Astrocyte (in vitro differentiated cells and primary cell): ENCODE data around the gene EIF1. TPM values are rescaled to one million over a fixed set of nuclear protein-coding genes. Genes with fewer than 3 reads are reported as not detected.

Source experiments
- DNase-seq: peaks from one replicate; pipeline ENCODE4 v3.0.0-alpha.2; 2010; ENCODE audit warnings: low read depth
- FAIRE-seq: peaks from 2 replicates; lab custom pipeline; 2011; peaks lifted over from hg19 to GRCh38; lab: Jason Lieb, UNC
- H2AFZ ChIP-seq: 2 replicates; pipeline ENCODE4 v1.6.0; 2012; ENCODE audit warnings: low read depth, low read length, inconsistent platforms
- H3K27ac ChIP-seq: 2 replicates; pipeline ENCODE4 v1.5.1; 2011; ENCODE audit warnings: low read depth, low read length, inconsistent platforms
- H3K27me3 ChIP-seq: 2 replicates; pipeline ENCODE4 v1.6.0; 2011; ENCODE audit warnings: low read length, inconsistent platforms; ENCODE audit not compliant: insufficient read depth
- H3K36me3 ChIP-seq: 2 replicates; pipeline ENCODE4 v1.5.1; 2011; ENCODE audit warnings: low read length, inconsistent platforms; ENCODE audit not compliant: insufficient read depth
- H3K4me1 ChIP-seq: 2 replicates; pipeline ENCODE4 v1.5.1; 2011; ENCODE audit warnings: low read length, inconsistent platforms; ENCODE audit not compliant: insufficient read depth
- H3K4me2 ChIP-seq: 2 replicates; pipeline ENCODE4 v1.6.0; 2012; ENCODE audit warnings: low read length, inconsistent platforms
- H3K4me3 ChIP-seq: 2 replicates; pipeline ENCODE4 v1.5.1; 2011; ENCODE audit warnings: low read depth, mild to moderate bottlenecking, low read length, inconsistent platforms; ENCODE audit not compliant: insufficient read depth
- H3K79me2 ChIP-seq: 2 replicates; pipeline ENCODE4 v1.6.0; 2012; ENCODE audit warnings: mild to moderate bottlenecking, low read length, inconsistent platforms; ENCODE audit not compliant: insufficient read depth
- H3K9ac ChIP-seq: 2 replicates; pipeline ENCODE4 v1.6.0; 2012; ENCODE audit warnings: mild to moderate bottlenecking, low read length, inconsistent platforms
- H3K9me3 ChIP-seq: 2 replicates; pipeline ENCODE4 v1.5.1; 2012; ENCODE audit warnings: low read depth, mild to moderate bottlenecking, low read length, inconsistent platforms; ENCODE audit not compliant: insufficient read depth
- H4K20me1 ChIP-seq: 2 replicates; pipeline ENCODE4 v1.6.0; 2012; ENCODE audit warnings: low read length, inconsistent platforms; ENCODE audit not compliant: insufficient read depth
- H3K27ac Mint-ChIP-seq: one replicate; pipeline ENCODE4 v1.8.0; 2021; ENCODE audit warnings: mild to moderate bottlenecking, mixed read lengths; ENCODE audit not compliant: unreplicated experiment
- H3K27me3 Mint-ChIP-seq: one replicate; pipeline ENCODE4 v1.8.0; 2021; ENCODE audit warnings: low read depth, mixed read lengths; ENCODE audit not compliant: unreplicated experiment
- H3K36me3 Mint-ChIP-seq: one replicate; pipeline ENCODE4 v1.8.0; 2021; ENCODE audit warnings: low read depth, mixed read lengths; ENCODE audit not compliant: unreplicated experiment
- H3K4me1 Mint-ChIP-seq: one replicate; pipeline ENCODE4 v1.8.0; 2021; ENCODE audit warnings: low read depth, mixed read lengths; ENCODE audit not compliant: unreplicated experiment
- H3K4me3 Mint-ChIP-seq: one replicate; pipeline ENCODE4 v1.8.0; 2021; ENCODE audit warnings: mild to moderate bottlenecking, moderate library complexity, mixed read lengths; ENCODE audit not compliant: unreplicated experiment
- H3K9me3 Mint-ChIP-seq: one replicate; pipeline ENCODE4 v1.8.0; 2021; ENCODE audit warnings: mild to moderate bottlenecking, mixed read lengths; ENCODE audit not compliant: unreplicated experiment
- EZH2 ChIP-seq: IDR thresholded peaks from 2 replicates; pipeline ENCODE4 v1.6.1; 2012; ENCODE audit warnings: mild to moderate bottlenecking, low read length, inconsistent platforms; ENCODE audit not compliant: insufficient read depth
- total RNA-seq: library from RNA; stranded (reverse); gene quantifications from 2 replicates; pipeline ENCODE4 v1.2.1, GENCODE V29; 2021
- TF ChIP-seq, protein P1 (sequence below): IDR thresholded peaks from 2 replicates; pipeline ENCODE4 v1.5.1; 2011; ENCODE audit warnings: low read depth, mild to moderate bottlenecking, inconsistent platforms, low read length, moderate library complexity; ENCODE audit not compliant: insufficient read depth

EIF1 gene
- total RNA-seq, 1 donor from 2014 or later: 767 TPM

DNA sequence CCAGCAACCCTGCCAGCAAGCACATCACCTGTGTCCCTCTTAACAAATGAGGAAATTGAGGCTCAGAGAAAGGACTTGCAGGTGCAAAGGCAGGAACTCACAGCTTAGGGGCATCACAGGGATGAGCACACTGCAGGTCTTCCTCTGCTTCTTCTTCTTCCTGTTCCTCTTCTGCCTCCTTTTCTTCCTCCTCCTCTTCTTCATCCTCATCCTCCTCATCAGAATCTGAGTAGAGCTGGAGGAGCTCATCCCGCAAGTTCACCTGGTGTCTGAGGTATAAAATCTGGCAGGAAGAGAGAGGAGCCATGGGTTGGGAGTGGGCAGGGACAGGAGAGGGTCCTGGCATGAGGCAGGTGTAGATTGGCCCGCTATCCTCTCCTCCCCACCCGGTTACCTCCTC lies 43.2 kb downstream of the EIF1 start:
- Mint-ChIP-seq H3K9me3 (no peaks in the 10 kb centered on the region), H3K4me1 (peaks cover 2% of the 10 kb centered on the region), H3K27ac (no peak overlapping the region), H3K4me3 (no peak overlapping the region), H3K36me3 (no peaks in the 10 kb centered on the region), H3K27me3 (peaks cover 58% of the 10 kb centered on the region)
- FAIRE-seq (no peak), DNase-seq (no peak)
- Histone ChIP-seq H3K4me1 (peaks cover 10% of the 10 kb centered on the region), H3K79me2 (no peaks in the 10 kb centered on the region), H3K27me3 (peaks cover 47% of the 10 kb centered on the region), H3K4me3 (no peak overlapping the region), H3K27ac (no peak overlapping the region), H4K20me1 (no peaks in the 10 kb centered on the region), H3K36me3 (no peaks in the 10 kb centered on the region), H3K9ac (no peak overlapping the region), H2AFZ (no peak overlapping the region), H3K9me3 (no peaks in the 10 kb centered on the region), H3K4me2 (no peak overlapping the region)
- TF ChIP-seq EZH2: no peak
- TF ChIP-seq, protein P1, sequence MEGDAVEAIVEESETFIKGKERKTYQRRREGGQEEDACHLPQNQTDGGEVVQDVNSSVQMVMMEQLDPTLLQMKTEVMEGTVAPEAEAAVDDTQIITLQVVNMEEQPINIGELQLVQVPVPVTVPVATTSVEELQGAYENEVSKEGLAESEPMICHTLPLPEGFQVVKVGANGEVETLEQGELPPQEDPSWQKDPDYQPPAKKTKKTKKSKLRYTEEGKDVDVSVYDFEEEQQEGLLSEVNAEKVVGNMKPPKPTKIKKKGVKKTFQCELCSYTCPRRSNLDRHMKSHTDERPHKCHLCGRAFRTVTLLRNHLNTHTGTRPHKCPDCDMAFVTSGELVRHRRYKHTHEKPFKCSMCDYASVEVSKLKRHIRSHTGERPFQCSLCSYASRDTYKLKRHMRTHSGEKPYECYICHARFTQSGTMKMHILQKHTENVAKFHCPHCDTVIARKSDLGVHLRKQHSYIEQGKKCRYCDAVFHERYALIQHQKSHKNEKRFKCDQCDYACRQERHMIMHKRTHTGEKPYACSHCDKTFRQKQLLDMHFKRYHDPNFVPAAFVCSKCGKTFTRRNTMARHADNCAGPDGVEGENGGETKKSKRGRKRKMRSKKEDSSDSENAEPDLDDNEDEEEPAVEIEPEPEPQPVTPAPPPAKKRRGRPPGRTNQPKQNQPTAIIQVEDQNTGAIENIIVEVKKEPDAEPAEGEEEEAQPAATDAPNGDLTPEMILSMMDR: no peak

- Histone ChIP-seq H3K79me2 (no peaks in the 10 kb centered on the region), H3K9me3 (no peaks in the 10 kb centered on the region), H3K4me1 (peaks cover 13% of the 10 kb centered on the region), H2AFZ (peak overlapping the region; percentile 78), H3K36me3 (no peaks in the 10 kb centered on the region), H3K4me2 (peak overlapping the region; percentile 87), H3K27me3 (peaks cover 56% of the 10 kb centered on the region), H4K20me1 (no peaks in the 10 kb centered on the region), H3K27ac (no peak overlapping the region), H3K4me3 (no peak overlapping the region), H3K9ac (no peak overlapping the region)
- peak overlapping the region; percentile 78 for H3K4me3 Mint-ChIP-seq
- TF ChIP-seq, protein P1: no peak
- peak; percentile 93 for TF ChIP-seq EZH2
- H3K27me3 Mint-ChIP-seq: peaks cover 58% of the 10 kb centered on the region
- peaks cover 2% of the 10 kb centered on the region for H3K4me1 Mint-ChIP-seq
- FAIRE-seq (no peak), DNase-seq (no peak)
- no peaks in the 10 kb centered on the region for H3K36me3 Mint-ChIP-seq
- no peaks in the 10 kb centered on the region for H3K9me3 Mint-ChIP-seq
- H3K27ac Mint-ChIP-seq: no peak overlapping the region
Observed at GRCh38 chr17:41733348-41734138, 44.9 kb downstream of the EIF1 start.
